ENCODE measurements around the gene DAGLB. TPM values are rescaled to one million over a fixed set of nuclear protein-coding genes. Genes with fewer than 3 reads are reported as not detected.
"Not testable (repeated sequence)": the region's sequence is repeated elsewhere in the genome, so short reads cannot be mapped to it uniquely, and the experiment has no call there.

DAGLB gene
- total and polyA plus RNA-seq, 3 donors from 2014 or later = 14.3 to 29.6 (median 18.9) TPM

GRCh38 chr7:6385909-6386560, 61.7 kb downstream of the DAGLB start:
- H3K9me3 ChIP-seq = no peaks in the 10 kb centered on the region
- no peaks in the 10 kb centered on the region for H3K27me3 ChIP-seq
- no peak for DNase-seq
- peaks cover 25% of the 10 kb centered on the region for H3K4me1 ChIP-seq
- H3K27ac ChIP-seq = no peak overlapping the region
- TF ChIP-seq CTCF (IDR thresholded peaks at IDR 0.05) = no peak
- TF ChIP-seq POLR2A (IDR thresholded peaks at IDR 0.05) = no peak
- H3K4me3 ChIP-seq = no peak overlapping the region
- intact Hi-C loops (cut with DNase I; ENCODE audit: low total_unique reads) = no loop called here
- WGBS, 2 donors = 81 to 84% methylated on average over 4 of the region's 4 CpGs
- H3K36me3 ChIP-seq (ENCODE audit: low read depth, missing control alignments) = no peaks in the 10 kb centered on the region

GRCh38 chr7:6385110-6385781, 62.5 kb downstream of the DAGLB start:
- 58 to 59% methylated on average over 5 of the region's 5 CpGs for WGBS, 2 donors
- H3K9me3 ChIP-seq = no peaks in the 10 kb centered on the region
- H3K4me1 ChIP-seq = peaks cover 25% of the 10 kb centered on the region
- H3K4me3 ChIP-seq = no peak overlapping the region
- H3K27ac ChIP-seq = no peak overlapping the region
- no peaks in the 10 kb centered on the region for H3K27me3 ChIP-seq
- no peaks in the 10 kb centered on the region for H3K36me3 ChIP-seq (ENCODE audit: low read depth, missing control alignments)
- TF ChIP-seq CTCF (IDR thresholded peaks at IDR 0.05) = no peak
- DNase-seq = no peak
- intact Hi-C loops (cut with DNase I; ENCODE audit: low total_unique reads) = no loop called here

GRCh38 chr7:6384327-6384726, 63.4 kb downstream of the DAGLB start:
- H3K4me3 ChIP-seq = no peak overlapping the region
- H3K4me1 ChIP-seq = peaks cover 25% of the 10 kb centered on the region
- no peaks in the 10 kb centered on the region for H3K27me3 ChIP-seq
- TF ChIP-seq POLR2A (IDR thresholded peaks at IDR 0.05) (no peak), CTCF (IDR thresholded peaks at IDR 0.05) (no peak)
- no peaks in the 10 kb centered on the region for H3K9me3 ChIP-seq
- intact Hi-C loops (cut with DNase I; ENCODE audit: low total_unique reads) = no loop called here
- H3K27ac ChIP-seq = no peak overlapping the region
- WGBS, 2 donors = 87 to 93% methylated on average over 4 of the region's 4 CpGs
- DNase-seq = no peak
- no peaks in the 10 kb centered on the region for H3K36me3 ChIP-seq (ENCODE audit: low read depth, missing control alignments)

- WGBS, 2 donors = 65 to 72% methylated on average over 5 of the region's 5 CpGs
- peak overlapping the region in 1 of 2 donors; percentile 5 for H3K27ac ChIP-seq
- no peak for DNase-seq
- no peak for TF ChIP-seq CTCF (IDR thresholded peaks at IDR 0.05)
- no peak for TF ChIP-seq POLR2A (IDR thresholded peaks at IDR 0.05)
- H3K9me3 ChIP-seq = no peaks in the 10 kb centered on the region
- H3K4me1 ChIP-seq = peaks cover 25% of the 10 kb centered on the region
- H3K4me3 ChIP-seq = no peak overlapping the region
- H3K27me3 ChIP-seq = no peaks in the 10 kb centered on the region
- no peaks in the 10 kb centered on the region for H3K36me3 ChIP-seq (ENCODE audit: low read depth, missing control alignments)
- intact Hi-C loops (cut with DNase I; ENCODE audit: low total_unique reads) = no loop called here
Measured at GRCh38 chr7:6382817-6383216, 64.9 kb downstream of the DAGLB start.

GRCh38 chr7:6381846-6382245, 65.9 kb downstream of the DAGLB start:
- H3K4me3 ChIP-seq; DNase-seq; H3K36me3 ChIP-seq (ENCODE audit: low read depth, missing control alignments); H3K27me3 ChIP-seq; intact Hi-C loops (cut with DNase I; ENCODE audit: low total_unique reads); H3K27ac ChIP-seq; H3K9me3 ChIP-seq: not testable (repeated sequence)
- peaks cover 34% of the 10 kb centered on the region for H3K4me1 ChIP-seq
- whole genome bisulfite sequencing, 2 donors = 93 to 94% methylated on average over 11 of the region's 11 CpGs

Measured in testis (tissue), 3 donors.